Mammary epithelial cell (primary cell): ENCODE data around the gene DEFB129.

Experiments used
- CTCF ChIP-seq, 2 donors: IDR thresholded peaks in 1 of 2; conservative IDR thresholded peaks in 1 of 2; 2 replicates each; pipeline ENCODE4 v1.5.1; 2011 to 2012; ENCODE audit warnings: inconsistent platforms in 2 of 2, low read length in 2 of 2, mild to moderate bottlenecking in 2 of 2, control low read depth in 1 of 2, low read depth in 1 of 2; ENCODE audit not compliant: insufficient read depth in 1 of 2; ENCODE audit errors: extremely low read depth in 1 of 2
- EZH2 ChIP-seq: IDR thresholded peaks from 2 replicates; pipeline ENCODE4 v1.6.1; 2012; ENCODE audit warnings: low read length, inconsistent platforms, borderline replicate concordance

DNA sequence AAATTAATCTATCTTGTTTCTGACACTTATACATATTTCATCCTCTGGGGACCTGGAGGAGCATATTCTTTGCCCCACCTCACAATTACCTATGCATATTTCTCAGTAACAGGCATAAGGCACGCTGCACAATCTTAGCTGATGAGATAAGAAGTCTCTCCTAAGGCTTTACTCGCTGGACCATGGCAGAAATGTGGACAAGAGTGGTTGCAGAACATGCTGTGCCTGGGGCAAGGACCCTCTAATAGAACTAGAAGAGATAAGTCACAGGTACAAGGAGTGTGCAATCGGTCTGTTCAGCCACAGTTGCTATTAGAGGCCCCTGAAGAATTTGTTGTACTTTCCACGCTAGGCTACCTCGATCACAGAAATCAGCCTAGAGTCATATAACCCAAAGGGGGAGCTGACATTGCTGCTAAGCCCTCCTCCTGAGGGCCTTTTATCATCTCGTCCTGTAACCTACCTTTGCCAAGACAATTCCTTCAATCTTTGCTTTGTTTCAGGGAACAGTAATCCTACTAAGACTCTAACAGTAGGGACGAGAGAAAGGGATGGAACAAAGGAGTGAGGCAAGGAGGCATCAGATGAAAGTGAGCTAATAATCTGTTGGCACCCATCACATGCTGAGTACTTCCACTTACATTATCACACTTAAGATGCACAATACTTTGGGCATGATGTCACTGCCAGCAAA, 16.1 kb upstream of the DEFB129 start:
- TF ChIP-seq CTCF (conservative IDR thresholded peaks at IDR 0.05 in 1 of 2, IDR thresholded peaks at IDR 0.05 in 1 of 2; ENCODE audit: extremely low read depth in 1 of 2, insufficient read depth in 1 of 2, low read depth in 1 of 2, low read length in 2 of 2), result no peak
- no peak for TF ChIP-seq EZH2
